GM21723 (cell line): ENCODE data around the gene PSD2.

ENCODE experiments used
- ATAC-seq: cut with Tn5 transposase; IDR thresholded peaks from one replicate; pipeline ENCODE4 v1.9.1; 2021; ENCODE audit warnings: mild to moderate bottlenecking, moderate library complexity; ENCODE audit not compliant: unreplicated experiment

Gene PSD2

GRCh38 chr5:139795074-139796001 is at the start of gene PSD2:
TSS of gene PSD2 (plus strand) at chr5:139795808. CDS start at chr5:139809441, 13,633 bp downstream.
- ATAC-seq = no peak

DNA sequence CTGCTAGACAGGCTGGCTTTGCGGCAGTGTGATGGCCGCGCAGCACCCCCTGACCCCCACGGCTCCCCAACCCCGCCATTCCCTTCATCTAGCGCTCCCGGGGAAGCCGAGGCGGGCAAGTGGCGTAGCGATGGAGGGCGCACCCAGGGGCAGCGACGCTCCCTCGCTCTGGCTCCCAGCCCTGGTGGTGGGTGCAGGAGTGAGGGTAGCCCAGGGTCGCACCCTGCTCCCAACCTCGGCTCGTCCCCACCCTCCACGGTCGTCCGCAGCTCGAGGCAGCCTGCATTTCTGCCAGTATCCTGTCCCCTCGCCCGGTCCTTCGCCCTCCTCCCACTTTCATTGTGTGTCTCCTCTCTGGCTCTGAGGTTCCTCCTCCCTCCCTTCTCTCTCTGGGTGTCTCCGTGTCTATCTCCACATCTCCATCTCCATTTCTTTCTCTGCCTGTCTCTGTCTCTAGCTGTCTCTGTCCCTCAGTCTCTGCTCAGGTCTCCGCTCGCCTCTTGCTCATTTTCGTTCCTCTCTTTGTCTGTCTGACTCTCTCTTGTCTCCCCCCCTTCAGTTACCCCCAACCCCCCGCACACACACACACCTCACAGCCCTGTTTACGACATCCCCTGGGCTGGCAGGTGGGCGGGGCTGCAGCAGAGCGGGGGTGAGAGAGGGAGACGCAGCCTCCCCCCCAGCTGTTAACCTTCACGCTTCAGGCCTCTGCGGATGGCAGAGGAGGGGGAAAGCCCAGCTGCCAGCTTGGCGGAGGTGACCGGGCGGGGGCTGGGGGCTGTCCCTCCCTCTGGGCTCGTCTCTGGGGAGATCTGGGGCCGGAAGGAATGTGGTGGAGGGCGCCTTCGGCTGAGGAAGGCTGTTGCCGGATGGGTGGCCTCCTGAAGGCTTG is 48.7 kb upstream of the PSD2 start:
- peak; percentile 40 for ATAC-seq

GRCh38 chr5:139747583-139748504 is 47.8 kb upstream of the PSD2 start:
- ATAC-seq = peak; percentile 19

- no peak for ATAC-seq
Measured at GRCh38 chr5:139748505-139748826, 47.1 kb upstream of the PSD2 start.

DNA sequence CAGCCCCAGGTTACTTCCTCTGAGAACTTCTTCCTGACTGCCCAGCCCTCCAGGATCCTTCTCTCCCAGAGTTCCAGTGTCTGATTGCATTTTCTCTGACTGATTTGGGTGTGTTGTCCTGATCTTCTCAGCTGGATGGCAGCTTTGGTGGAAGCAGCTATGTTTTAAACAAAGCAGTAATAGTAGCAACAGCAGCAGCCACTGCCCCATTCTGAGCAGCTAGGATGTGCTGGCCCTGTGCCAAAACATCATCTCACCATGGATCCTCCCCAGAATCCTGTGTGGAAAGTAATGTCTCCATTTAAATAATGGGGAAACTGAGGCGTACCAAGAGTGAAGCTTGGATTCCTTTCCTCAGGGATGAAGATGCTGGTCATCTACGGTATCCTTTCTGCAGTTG is 46.4 kb upstream of the PSD2 start:
- no peak for ATAC-seq

DNA sequence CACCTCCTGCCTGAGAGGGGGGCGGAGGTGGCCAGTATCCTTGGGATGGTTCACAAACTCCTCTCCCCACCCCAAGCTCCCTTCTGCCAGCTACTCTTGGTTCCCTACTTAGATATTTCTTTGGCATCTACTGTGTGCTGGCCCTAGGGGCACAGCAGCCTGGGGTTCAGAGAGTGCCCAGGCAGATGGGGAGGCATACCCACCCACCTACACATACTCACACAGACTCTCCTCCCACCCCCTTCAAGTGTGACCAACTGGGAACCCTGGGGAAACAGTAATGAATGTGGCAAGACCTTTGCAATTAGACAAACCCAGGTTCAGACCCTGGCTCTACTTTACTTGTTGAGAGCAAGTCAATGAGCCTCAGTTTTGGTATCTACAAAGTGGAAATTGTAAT is 44.4 kb upstream of the PSD2 start:
- ATAC-seq = no peak

DNA sequence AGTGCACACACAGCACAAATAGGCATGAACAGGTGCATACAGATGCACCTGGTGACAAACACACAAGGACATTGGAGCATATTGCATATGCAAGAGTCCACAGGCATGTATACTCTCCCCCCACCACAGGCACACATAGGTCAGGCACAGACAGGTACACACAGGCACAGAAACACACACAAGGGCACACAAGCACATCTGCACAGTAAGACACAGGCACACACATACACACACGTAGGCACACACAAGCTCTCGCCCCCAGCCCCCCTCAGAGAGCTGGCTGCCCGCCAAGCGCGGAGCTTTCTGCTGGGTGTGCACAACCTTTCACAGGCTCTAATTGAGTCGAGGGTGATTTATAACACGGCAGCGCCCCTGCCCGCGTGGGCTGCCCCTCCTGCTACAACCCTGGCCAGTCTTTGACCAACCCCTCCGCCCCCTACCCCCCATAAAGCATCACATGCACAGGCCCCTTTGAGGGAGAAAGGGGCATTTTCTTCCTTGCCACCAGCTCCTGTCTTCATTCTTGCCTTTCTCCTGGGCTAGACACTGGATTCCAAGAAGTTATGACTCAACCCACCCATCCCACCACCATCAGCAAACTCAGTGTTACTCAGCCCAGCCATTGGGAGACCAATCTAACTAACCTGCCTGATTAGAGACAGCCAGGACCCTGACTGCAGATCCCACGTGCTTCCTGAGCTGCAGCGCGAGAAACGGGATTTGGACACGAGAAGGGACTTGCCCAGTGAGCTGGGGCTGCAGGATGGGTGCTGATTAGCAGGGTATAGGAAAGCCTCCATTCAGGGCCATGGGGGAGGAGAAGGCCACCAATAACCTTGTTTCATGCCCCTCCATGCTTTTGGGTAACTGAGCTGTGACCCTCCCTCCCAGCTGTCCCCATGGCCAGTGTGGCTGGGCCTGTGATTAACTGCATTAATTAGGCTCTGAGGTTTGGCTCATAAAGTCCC is 42.8 kb upstream of the PSD2 start:
- no peak for ATAC-seq

GRCh38 chr5:139755892-139756671 is 39.5 kb upstream of the PSD2 start:
- no peak for ATAC-seq

DNA sequence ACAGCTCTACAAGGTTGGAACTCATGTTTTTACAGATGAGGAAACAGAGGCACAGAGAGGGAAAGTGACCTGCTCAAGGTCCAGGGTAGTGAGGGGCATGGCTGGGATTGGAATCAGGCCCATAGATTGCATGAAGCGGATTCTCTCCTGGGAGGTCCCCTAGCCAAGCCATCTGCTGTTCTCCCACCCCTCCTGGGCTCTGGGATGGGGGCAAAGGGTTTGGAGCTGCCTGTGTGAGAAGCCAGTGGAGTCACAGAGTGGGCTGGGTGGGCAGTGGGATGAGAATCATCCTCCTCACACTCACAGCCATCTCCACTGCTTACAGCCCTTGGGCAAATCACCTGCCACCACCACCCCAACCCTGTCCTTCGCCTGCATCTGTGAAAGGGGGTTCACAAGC is 38.6 kb upstream of the PSD2 start:
- no peak for ATAC-seq

GRCh38 chr5:139757727-139758509 is 37.7 kb upstream of the PSD2 start:
- ATAC-seq = no peak

- ATAC-seq = no peak
Measured at GRCh38 chr5:139758510-139759075, 37.0 kb upstream of the PSD2 start.

- ATAC-seq = no peak
Measured at GRCh38 chr5:139759219-139759721, 36.3 kb upstream of the PSD2 start.

GRCh38 chr5:139760066-139761056 is 35.2 kb upstream of the PSD2 start:
- no peak for ATAC-seq

GRCh38 chr5:139761057-139761450 is 34.6 kb upstream of the PSD2 start:
- no peak for ATAC-seq

- no peak for ATAC-seq
Measured at GRCh38 chr5:139761501-139761900, 34.1 kb upstream of the PSD2 start.

DNA sequence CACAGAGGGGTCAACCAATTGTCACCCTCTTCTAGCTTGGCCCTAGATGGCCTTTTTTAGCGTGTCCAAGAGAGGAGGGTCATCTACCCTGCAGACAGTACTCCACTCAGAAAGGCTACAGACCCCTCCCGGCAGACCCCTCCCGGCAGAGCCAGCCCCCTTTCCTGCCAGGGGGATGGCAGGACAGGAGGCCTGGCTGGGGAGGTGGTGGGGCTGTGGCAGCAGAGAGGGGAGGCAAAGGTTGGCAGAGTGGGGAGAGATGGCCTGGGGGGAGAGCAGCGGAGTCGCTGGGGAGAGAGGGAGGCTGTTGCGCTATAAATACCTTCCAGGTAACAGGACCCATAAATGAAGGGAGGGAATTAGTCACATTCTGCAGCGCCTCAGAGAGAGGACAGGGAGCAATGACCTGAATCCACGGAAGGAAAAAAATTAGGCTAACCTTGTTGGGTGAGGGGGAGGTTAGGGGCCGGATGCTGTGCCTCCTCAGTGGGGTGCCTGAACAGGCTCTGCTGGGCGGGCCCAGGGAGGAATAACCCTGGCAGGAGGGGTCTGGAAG is 32.9 kb upstream of the PSD2 start:
- ATAC-seq = no peak
